Karpas-422 (cell line): ENCODE data around the gene ERC2. TPM values are rescaled to one million over a fixed set of nuclear protein-coding genes. Genes with fewer than 3 reads are reported as not detected.

Experiments
- DNase-seq: peaks from one replicate; pipeline ENCODE4 v3.0.0-alpha.2; 2015
- H2AFZ ChIP-seq: fragments of 200-600 bp; sonication (generic); 2 replicates; pipeline ENCODE4 v1.6.1; 2014; ENCODE audit warnings: antibody characterized with exemption, low read length, mixed read lengths
- H3K27ac ChIP-seq: fragments of 200-600 bp; sonication (generic); 2 replicates; pipeline ENCODE4 v1.5.1; 2014; ENCODE audit warnings: mild to moderate bottlenecking, low read length, moderate library complexity
- H3K27me3 ChIP-seq: fragments of 200-600 bp; sonication (generic); 2 replicates; pipeline ENCODE4 v1.6.1; 2014; ENCODE audit warnings: low read length, mixed read lengths
- H3K36me3 ChIP-seq: fragments of 200-600 bp; sonication (generic); 2 replicates; pipeline ENCODE4 v1.6.1; 2014; ENCODE audit warnings: low read length, mixed read lengths; ENCODE audit not compliant: insufficient read depth
- H3K4me1 ChIP-seq: fragments of 200-600 bp; sonication (generic); 2 replicates; pipeline ENCODE4 v1.6.1; 2014; ENCODE audit warnings: mild to moderate bottlenecking, low read length, mixed read lengths
- H3K4me2 ChIP-seq: fragments of 200-600 bp; sonication (generic); 2 replicates; pipeline ENCODE4 v1.6.1; 2014; ENCODE audit warnings: low read length, low read depth, mild to moderate bottlenecking; ENCODE audit not compliant: poor library complexity, severe bottlenecking
- H3K4me3 ChIP-seq: fragments of 200-600 bp; sonication (generic); 2 replicates; pipeline ENCODE4 v1.5.1; 2014; ENCODE audit warnings: mild to moderate bottlenecking, antibody characterized with exemption, low read length, mixed read lengths
- H3K79me2 ChIP-seq: fragments of 200-600 bp; sonication (generic); 2 replicates; pipeline ENCODE4 v1.6.1; 2014; ENCODE audit warnings: mild to moderate bottlenecking, low read length, mixed read lengths
- H3K9ac ChIP-seq: fragments of 200-600 bp; sonication (generic); 2 replicates; pipeline ENCODE4 v1.6.0; 2014; ENCODE audit warnings: low read length
- H3K9me2 ChIP-seq: fragments of 200-600 bp; sonication (generic), shearing (Covaris generic); replicated peaks from 2 replicates; pipeline ENCODE4 v1.6.0; 2014; ENCODE audit warnings: mild to moderate bottlenecking, low read length, moderate library complexity; ENCODE audit not compliant: insufficient read depth
- H3K9me3 ChIP-seq: fragments of 300-700, 200-600 bp; sonication (generic); 2 replicates; pipeline ENCODE4 v1.6.1; 2014; ENCODE audit warnings: low read length, mixed read lengths
- H4K20me1 ChIP-seq: fragments of 200-600 bp; sonication (generic); 2 replicates; pipeline ENCODE4 v1.6.1; 2014; ENCODE audit warnings: mild to moderate bottlenecking, antibody characterized with exemption, low read length, low read depth; ENCODE audit not compliant: insufficient read depth
- total RNA-seq: library from RNA; depleted of rRNA; stranded (reverse); fragments of >200 nt; shearing (Covaris generic); gene quantifications from 2 replicates; pipeline ENCODE4 v1.2.3, GENCODE V29; 2014; ENCODE audit warnings: low replicate concordance

Gene ERC2
- total RNA-seq, 1 experiment from 2014 or later: 3.7 TPM

DNA sequence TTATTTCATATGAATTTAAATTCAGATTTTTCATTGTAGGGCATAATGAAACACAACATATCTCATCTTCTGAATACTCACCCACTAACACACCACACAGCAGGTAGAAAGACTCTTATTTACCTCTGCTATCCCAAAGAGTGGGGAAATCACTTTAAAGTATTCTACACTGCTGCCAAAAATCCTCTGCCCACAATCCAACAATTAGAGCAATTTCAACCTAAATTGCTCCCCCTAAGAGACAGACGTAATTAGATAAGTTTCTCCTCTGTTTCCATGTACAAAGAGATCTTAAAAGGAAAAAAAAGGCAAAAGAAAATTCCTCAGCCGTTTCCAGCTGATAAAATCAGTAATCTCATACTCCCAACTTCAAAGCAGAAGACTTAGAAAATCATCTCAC lies 331.8 kb downstream of the ERC2 start:
- no peak overlapping the region for H3K9ac ChIP-seq
- no peaks in the 10 kb centered on the region for H3K4me1 ChIP-seq
- no peaks in the 10 kb centered on the region for H3K9me3 ChIP-seq
- H3K27ac ChIP-seq: no peak overlapping the region
- DNase-seq: peak; percentile 2
- H3K4me3 ChIP-seq: no peak overlapping the region
- no peaks in the 10 kb centered on the region for H4K20me1 ChIP-seq
- no peaks in the 10 kb centered on the region for H3K36me3 ChIP-seq
- no peaks in the 10 kb centered on the region for H3K79me2 ChIP-seq
- H3K4me2 ChIP-seq: no peak overlapping the region
- no peak overlapping the region for H2AFZ ChIP-seq
- no peaks in the 10 kb centered on the region for H3K9me2 ChIP-seq
- no peaks in the 10 kb centered on the region for H3K27me3 ChIP-seq

DNA sequence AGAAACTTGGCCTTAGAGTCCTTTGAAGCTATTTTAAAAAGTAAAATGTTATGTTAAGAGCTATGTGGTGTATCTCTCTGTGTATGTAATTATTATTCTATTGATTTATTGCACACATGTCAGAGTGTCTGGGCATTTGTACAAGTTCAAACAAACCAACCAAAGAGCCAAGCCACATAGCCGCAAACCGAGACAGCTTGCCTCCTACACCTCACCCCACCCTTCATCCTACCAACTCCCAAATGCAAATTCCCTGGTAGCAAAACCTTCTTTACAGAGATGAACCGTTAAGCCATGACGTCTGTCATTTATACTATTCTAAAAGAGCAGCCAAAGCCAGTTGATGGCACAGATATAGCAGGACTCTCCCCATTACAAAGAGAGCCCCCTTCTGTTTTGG lies 332.3 kb downstream of the ERC2 start:
- DNase-seq: peak; percentile 17
- H4K20me1 ChIP-seq: no peaks in the 10 kb centered on the region
- H3K36me3 ChIP-seq: no peaks in the 10 kb centered on the region
- H3K9me3 ChIP-seq: no peaks in the 10 kb centered on the region
- H3K27me3 ChIP-seq: no peaks in the 10 kb centered on the region
- H3K79me2 ChIP-seq: no peaks in the 10 kb centered on the region
- no peak overlapping the region for H2AFZ ChIP-seq
- H3K4me1 ChIP-seq: no peaks in the 10 kb centered on the region
- H3K4me2 ChIP-seq: no peak overlapping the region
- no peak overlapping the region for H3K9ac ChIP-seq
- H3K4me3 ChIP-seq: no peak overlapping the region
- no peak overlapping the region for H3K27ac ChIP-seq
- no peaks in the 10 kb centered on the region for H3K9me2 ChIP-seq

DNA sequence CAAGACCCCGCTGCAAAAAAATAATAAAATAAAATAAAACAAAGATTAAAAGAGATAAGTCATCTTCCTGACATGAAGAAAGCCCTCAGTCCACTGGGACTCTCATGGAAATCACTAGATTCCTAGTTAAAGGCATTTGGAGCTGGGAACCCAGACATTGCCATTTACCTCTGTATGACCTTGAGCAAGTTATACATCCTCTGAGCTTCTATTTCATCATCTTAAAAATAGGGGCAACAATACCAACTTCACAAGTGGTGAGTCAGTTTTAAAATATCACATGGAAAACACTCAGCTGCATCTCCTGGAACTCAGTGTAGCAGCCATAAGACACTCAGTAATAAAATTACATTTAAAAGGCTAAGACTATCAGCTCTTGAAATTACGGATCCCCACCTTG lies 334.8 kb downstream of the ERC2 start:
- H2AFZ ChIP-seq: no peak overlapping the region
- H3K4me1 ChIP-seq: no peaks in the 10 kb centered on the region
- H3K79me2 ChIP-seq: no peaks in the 10 kb centered on the region
- no peak overlapping the region for H3K4me3 ChIP-seq
- H4K20me1 ChIP-seq: no peaks in the 10 kb centered on the region
- DNase-seq: peak; percentile 11
- H3K9me3 ChIP-seq: no peaks in the 10 kb centered on the region
- no peaks in the 10 kb centered on the region for H3K27me3 ChIP-seq
- no peaks in the 10 kb centered on the region for H3K36me3 ChIP-seq
- H3K27ac ChIP-seq: no peak overlapping the region
- H3K9ac ChIP-seq: no peak overlapping the region
- H3K9me2 ChIP-seq: no peaks in the 10 kb centered on the region
- no peak overlapping the region for H3K4me2 ChIP-seq

DNA sequence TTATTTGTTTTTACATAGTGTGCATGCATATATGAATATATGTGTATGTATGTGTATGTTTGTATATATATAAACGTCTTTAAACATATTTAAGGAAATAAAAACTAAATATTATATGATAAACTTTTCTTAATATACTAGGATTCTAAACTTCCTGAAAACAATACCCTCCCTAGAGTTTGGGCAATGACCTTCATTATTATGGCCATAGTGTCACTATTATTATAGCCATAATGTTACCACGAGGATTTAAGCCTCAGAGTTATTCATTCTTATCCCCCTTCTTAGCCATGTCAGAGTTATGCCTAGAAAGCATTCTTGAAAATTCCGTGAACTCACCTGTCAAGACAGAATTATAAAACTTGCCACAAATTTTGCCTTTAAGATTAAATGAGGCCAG lies 335.5 kb downstream of the ERC2 start:
- no peak for DNase-seq
- Histone ChIP-seq H3K4me3 (no peak overlapping the region), H4K20me1 (no peaks in the 10 kb centered on the region), H3K79me2 (no peaks in the 10 kb centered on the region), H3K4me1 (no peaks in the 10 kb centered on the region), H3K9me3 (no peaks in the 10 kb centered on the region), H3K9ac (no peak overlapping the region), H2AFZ (no peak overlapping the region), H3K27ac (no peak overlapping the region), H3K36me3 (no peaks in the 10 kb centered on the region), H3K4me2 (no peak overlapping the region), H3K27me3 (no peaks in the 10 kb centered on the region), H3K9me2 (no peaks in the 10 kb centered on the region)

DNA sequence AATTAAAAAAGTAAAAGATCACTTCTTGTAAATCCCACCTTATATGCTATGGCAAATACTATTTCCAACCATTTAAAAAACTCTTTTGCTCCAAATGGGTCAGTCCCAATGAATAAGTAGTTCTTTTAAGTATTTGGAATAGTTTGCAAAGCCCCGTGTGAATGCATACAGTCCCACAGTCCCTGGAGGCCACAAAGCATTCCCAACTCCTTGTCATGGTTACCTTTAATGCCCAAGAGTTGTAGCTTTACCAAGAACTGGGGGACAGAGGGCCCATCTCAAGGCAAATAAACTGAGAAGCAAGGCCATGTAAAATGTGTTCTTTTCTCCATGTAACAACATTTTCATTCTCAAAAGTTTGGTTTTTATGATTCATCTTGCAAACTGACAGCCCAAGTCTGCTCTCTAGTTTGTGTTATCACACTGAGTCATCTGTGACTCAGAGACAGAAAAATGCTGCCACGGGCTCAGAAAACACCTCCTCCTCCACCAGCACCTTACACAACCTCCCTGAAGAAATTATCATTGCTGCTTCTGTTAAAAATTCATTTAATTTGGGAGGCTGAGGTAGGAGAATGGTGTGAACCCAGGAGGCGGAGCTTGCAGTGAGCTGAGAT lies 336.2 kb downstream of the ERC2 start:
- no peaks in the 10 kb centered on the region for H4K20me1 ChIP-seq
- H2AFZ ChIP-seq: no peak overlapping the region
- no peaks in the 10 kb centered on the region for H3K27me3 ChIP-seq
- H3K27ac ChIP-seq: no peak overlapping the region
- H3K9me2 ChIP-seq: no peaks in the 10 kb centered on the region
- no peak overlapping the region for H3K4me3 ChIP-seq
- no peak overlapping the region for H3K9ac ChIP-seq
- H3K79me2 ChIP-seq: no peaks in the 10 kb centered on the region
- H3K9me3 ChIP-seq: no peaks in the 10 kb centered on the region
- no peak overlapping the region for H3K4me2 ChIP-seq
- H3K4me1 ChIP-seq: no peaks in the 10 kb centered on the region
- no peaks in the 10 kb centered on the region for H3K36me3 ChIP-seq
- DNase-seq: no peak

DNA sequence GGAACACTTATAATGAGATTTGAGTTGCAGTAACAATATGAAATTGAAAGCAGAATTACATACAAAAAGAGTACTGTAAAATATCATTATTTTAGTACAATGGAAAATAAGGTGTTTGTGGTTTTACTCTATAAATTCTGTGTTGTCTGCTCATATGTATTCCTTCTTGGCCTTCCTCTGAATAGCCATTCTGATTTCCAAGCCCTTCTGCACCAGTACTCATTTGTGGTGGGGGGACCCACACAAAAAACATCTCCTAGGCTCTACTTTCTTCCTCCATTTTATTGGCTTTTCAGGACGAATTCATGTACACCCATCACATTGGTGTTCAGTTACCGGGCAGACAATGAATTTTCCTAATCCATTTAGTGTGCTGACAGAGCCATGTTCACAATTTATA lies 338.2 kb downstream of the ERC2 start:
- H3K9me2 ChIP-seq: no peaks in the 10 kb centered on the region
- no peak overlapping the region for H3K4me2 ChIP-seq
- H3K4me3 ChIP-seq: no peak overlapping the region
- no peak overlapping the region for H3K9ac ChIP-seq
- no peak overlapping the region for H2AFZ ChIP-seq
- H3K9me3 ChIP-seq: no peaks in the 10 kb centered on the region
- H3K4me1 ChIP-seq: no peaks in the 10 kb centered on the region
- H4K20me1 ChIP-seq: no peaks in the 10 kb centered on the region
- no peaks in the 10 kb centered on the region for H3K27me3 ChIP-seq
- DNase-seq: no peak
- no peaks in the 10 kb centered on the region for H3K36me3 ChIP-seq
- no peak overlapping the region for H3K27ac ChIP-seq
- no peaks in the 10 kb centered on the region for H3K79me2 ChIP-seq

DNA sequence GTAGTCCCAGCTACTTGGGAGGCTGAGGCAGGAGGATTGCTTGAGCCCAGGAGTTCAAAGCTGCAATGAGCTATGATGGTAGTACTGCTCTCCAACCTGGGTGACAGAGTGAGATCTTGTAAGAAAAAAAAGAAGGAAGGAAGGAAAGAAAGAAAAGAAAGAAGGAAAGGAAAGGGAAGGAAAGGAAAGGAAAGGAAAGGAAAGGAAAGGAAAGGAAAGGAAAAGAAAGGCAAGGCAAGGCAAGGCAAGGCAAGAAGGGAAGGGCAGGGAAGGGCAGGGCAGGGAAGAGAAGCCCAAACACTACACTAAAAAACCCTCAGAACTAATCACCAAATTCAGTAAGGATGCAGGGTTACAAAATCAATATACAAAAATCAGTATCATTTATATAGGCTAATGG lies 341.6 kb downstream of the ERC2 start:
- H3K9me2 ChIP-seq: no peaks in the 10 kb centered on the region
- H3K27ac ChIP-seq: no peak overlapping the region
- H3K36me3 ChIP-seq: no peaks in the 10 kb centered on the region
- no peaks in the 10 kb centered on the region for H3K79me2 ChIP-seq
- H3K27me3 ChIP-seq: no peaks in the 10 kb centered on the region
- DNase-seq: no peak
- no peaks in the 10 kb centered on the region for H4K20me1 ChIP-seq
- no peak overlapping the region for H3K9ac ChIP-seq
- H3K9me3 ChIP-seq: no peaks in the 10 kb centered on the region
- H3K4me2 ChIP-seq: no peak overlapping the region
- H3K4me3 ChIP-seq: no peak overlapping the region
- no peak overlapping the region for H2AFZ ChIP-seq
- no peaks in the 10 kb centered on the region for H3K4me1 ChIP-seq

DNA sequence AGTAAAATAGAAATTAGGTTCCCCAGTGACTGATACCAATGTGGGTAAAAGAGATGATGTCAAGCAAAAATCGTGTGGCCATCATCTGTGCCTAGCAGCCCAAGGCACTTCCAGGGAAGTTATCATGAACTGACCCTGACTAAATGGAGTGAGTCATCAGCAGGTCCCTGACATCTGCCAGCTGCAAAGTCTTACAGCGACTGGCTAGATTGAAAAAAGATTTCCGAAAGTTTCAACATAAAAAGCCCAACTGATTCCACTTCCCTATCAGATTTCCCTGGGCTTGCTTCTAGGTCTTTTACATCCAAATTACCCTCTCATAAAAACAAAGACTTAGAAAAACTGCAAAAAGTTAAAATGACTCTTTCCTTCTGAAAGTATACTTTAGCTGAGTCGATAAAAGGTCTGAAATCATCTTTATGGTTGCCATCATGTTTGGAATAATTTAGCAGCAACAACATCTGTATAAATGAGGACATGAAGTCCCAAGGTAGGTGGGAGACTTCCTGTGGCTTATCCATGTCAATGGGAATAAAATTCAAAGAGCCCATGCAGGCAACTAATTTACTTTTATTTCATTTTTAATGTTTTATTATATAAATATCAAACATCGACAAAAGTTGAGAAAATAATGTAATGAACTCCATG lies 342.8 kb downstream of the ERC2 start:
- H3K27ac ChIP-seq: no peak overlapping the region
- no peaks in the 10 kb centered on the region for H3K4me1 ChIP-seq
- H3K4me3 ChIP-seq: no peak overlapping the region

More for the DNA sequence above, 342.8 kb downstream of the ERC2 start:
- no peak for DNase-seq
- Histone ChIP-seq H3K9me3 (no peaks in the 10 kb centered on the region), H3K79me2 (no peaks in the 10 kb centered on the region), H2AFZ (no peak overlapping the region), H4K20me1 (no peaks in the 10 kb centered on the region), H3K4me2 (no peak overlapping the region), H3K9ac (no peak overlapping the region), H3K36me3 (no peaks in the 10 kb centered on the region), H3K27me3 (no peaks in the 10 kb centered on the region), H3K9me2 (no peaks in the 10 kb centered on the region)
